OCI-LY7 (cell line): Measurements from ENCODE around the gene FHOD3.

Source experiments
- CTCF ChIP-seq: fragments of 200-600 bp; sonication (generic); conservative IDR thresholded peaks from 2 replicates; pipeline ENCODE4 v1.5.1; 2014; ENCODE audit warnings: mild to moderate bottlenecking, antibody characterized with exemption, low read length, moderate library complexity, mixed read lengths
- EZH2phosphoT487 ChIP-seq: fragments of 200-600 bp; sonication (generic); IDR thresholded peaks from 2 replicates; pipeline ENCODE4 v1.6.1; 2018; ENCODE audit warnings: low read depth, borderline replicate concordance, mild to moderate bottlenecking, mixed run types, antibody characterized with exemption, low read length, moderate library complexity, mixed read lengths

- TF ChIP-seq CTCF (no peak), EZH2phosphoT487 (no peak)
These were observed 455.7 kb downstream of the FHOD3 start for GRCh38 chr18:36752929-36753865.
